Measurements from ENCODE around the gene SERINC2.

Gene SERINC2

DNA sequence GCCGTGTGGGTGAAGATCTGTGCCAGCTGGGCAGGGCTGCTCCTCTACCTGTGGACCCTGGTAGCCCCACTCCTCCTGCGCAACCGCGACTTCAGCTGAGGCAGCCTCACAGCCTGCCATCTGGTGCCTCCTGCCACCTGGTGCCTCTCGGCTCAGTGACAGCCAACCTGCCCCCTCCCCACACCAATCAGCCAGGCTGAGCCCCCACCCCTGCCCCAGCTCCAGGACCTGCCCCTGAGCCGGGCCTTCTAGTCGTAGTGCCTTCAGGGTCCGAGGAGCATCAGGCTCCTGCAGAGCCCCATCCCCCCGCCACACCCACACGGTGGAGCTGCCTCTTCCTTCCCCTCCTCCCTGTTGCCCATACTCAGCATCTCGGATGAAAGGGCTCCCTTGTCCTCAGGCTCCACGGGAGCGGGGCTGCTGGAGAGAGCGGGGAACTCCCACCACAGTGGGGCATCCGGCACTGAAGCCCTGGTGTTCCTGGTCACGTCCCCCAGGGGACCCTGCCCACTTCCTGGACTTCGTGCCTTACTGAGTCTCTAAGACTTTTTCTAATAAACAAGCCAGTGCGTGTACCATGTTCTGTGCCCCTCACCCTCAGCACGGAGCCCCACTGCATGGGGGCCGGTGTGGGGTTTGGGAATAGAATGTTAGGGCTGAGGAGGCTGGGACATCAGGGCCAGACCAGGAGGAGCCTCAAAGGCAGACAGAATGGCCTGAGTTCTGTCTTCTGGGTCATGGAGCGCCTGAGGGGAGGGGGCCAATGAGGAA is 21.3 kb downstream of the SERINC2 start:
- peak; percentile 10 for DNase-seq (ENCODE audit: low spot score)

DNA sequence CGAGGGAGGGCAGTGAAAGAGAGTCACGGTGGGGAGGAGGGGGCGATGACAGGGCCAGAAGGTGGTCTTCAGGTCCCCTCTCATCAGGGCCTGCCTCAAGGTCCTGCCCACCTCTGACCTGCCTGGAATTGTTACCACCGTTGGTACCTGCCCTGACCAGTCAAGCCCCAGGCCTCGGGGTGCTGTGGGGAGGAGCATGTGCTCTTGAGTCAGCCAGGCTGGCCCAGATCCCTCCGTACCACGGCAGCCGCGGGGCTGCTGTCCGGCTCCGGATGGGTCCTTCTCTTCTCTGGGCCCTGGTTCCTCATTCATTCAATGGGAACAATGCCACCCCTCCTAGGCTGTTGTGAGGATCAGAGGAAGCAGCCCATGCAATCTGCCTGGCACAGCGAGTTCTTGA is 22.0 kb downstream of the SERINC2 start:
- DNase-seq (ENCODE audit: low spot score) = no peak

DNA sequence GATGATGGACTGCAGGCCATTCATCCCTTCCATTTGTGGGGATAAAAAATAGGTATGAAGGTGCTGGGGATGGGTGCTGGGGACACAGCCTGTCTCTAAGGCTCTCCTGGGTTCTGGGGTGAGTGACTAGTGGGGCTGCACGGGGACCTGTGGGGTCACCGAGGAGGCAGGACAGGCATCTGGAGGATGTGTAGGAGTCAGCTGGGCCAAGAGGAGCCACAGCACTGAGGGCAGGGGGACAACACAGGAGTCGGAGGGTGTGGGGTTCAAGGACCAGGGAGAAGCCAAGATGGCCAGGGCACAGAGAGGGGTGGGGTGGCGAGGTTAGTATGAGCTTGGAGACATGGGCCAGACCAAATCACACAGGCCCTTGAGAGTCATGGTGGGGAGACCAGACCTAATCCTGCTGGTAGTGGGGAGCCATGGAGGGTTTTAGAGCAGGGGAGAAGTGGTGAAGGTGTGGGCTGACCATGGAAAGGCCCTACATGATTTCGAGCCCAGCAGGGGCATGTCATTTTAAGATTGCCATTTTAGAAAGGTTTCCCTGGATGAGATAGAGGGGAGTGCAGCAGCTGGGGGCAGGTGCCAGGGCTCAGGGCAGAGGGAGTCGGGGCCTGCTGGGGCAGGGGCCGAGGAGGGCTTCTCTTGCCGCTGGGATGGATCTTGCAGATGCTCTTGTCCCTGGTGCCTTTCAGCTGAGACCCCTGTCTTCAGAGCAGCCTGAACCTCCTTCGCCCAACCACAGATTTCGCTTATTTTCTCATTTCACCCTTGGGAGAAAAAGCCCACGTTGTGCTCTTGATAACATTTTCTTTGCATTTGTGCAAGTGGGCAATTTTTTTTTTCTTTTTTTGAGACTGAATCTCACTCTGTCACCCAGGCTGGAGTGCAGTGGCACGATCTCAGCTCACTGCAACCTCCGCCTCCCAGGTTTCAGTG is 22.7 kb downstream of the SERINC2 start:
- DNase-seq (ENCODE audit: low spot score) = no peak

DNA sequence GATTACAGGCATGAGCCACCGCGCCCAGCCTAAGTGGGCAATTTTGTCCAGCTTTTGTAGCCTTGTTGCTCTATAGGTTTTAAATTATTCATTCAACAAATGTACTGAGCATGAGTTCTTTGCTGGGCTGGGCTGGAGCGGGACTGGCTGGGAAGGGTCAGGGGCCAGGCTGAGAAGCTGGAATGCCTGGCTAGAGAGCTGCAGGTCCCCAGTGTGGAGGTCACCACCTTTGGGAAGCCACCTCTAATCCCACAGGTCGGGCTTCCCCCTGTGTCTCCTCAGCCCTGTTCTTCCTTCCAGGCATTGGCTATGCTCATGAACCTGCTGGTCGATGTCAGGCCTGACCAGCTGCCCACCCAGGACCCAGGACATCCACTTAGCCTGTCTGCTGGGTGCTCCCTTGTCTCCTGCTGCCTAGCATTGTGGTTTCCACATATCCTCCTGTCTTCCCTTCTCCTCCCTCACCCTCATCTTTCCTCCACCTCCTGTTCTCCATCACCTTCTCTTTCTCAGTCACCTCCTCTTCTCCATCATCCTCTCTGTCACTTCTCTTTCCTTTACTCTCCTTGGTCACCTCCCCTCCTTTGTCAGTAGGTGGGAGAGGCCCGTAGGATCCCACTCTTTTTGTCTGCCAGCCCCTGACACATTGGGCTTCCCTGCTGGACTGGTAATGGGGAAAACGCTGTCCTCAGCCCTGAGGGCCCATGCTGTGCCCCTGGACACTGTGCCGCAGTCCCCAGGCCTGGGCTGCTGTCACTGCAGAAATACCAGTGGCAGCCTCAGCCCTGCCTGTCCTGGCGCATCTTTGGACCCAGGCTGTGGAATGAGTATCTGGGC is 23.8 kb downstream of the SERINC2 start:
- no peak for DNase-seq (ENCODE audit: low spot score)

DNA sequence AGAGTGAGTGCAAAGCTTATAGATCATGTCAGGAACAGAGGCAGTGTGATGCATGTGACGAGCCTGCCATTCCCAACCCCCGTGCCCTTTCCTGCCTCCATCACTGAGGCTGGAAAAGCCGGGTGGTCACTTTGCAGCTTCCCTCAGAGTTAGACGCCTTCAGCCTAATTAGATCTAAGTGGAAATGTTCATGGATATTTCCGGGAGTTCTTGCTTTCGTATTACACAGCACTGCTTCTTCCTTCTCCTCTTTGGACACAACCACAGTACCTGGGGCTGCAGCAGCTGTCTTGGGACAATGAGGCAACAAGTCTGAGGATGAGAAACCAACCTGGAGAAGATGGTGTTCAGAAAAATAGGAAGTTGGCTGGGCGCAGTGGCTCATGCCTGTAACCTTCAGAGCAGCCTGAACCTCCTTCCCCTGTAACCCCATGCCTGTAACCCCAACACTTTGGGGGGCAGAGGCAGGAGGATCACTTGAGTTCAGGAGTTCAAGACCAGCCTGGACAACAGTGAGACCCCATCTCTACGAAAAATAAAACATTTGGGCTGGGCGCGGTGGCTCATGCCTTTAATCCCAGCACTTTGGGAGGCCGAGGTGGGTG is 24.5 kb downstream of the SERINC2 start:
- no peak for DNase-seq (ENCODE audit: low spot score)

DNA sequence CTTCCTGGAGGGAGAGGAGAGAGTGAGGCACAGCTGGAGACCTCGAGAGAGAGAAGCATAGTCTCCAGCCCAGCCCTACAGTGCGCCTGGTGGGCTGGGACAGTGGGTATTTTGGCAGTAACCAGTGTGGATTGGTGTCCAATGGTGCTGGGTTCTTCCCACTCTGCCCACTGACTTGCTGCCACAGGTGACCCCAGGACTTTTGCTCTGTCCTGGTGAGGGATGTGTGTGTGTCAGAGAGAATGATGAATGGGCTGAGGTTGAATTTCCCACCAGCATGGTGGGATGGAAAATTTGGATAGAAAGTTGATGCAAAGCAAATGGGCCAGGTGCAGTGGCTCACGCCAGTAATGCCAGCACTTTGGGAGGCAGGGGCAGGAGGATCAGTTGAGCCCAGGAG is 26.3 kb downstream of the SERINC2 start:
- no peak for DNase-seq (ENCODE audit: low spot score)

DNA sequence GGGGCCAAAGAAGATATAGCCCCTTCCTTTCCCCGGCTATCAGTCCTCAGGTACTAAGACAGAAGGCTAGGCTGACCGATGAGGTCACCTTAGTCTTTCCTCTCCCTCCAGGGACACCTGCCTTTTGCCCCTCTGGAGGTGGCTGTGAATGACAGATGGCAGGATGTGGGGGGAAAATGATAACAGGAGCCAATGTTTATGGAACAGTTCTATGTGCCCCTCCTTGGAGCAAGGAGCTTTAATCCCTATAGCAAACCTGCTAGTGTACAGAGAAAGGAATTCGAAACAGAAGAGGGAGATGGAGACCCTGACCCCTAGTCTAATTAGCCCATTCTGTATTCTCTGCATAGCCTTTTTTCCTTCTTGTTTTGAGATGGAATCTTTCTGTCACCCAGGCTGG is 28.1 kb downstream of the SERINC2 start:
- DNase-seq (ENCODE audit: low spot score) = no peak

DNA sequence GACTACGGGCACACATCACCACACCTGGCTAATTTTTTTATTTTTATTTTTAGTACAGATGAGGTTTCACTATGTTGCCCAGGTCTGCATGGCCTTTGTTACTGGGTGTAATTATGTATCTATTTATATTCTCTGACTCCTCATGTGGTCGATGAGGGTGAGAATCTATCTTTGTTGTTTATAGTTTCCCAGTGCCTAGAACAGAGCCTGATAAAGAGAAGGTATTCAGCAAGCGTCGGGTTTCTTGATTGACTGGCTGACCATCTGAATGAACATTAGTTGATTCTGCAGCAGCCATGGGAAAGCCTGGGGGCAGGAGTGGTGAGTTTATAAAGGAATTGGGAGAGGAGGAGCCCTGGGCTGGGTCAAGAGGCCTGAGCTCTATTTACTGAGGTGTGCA is 28.5 kb downstream of the SERINC2 start:
- DNase-seq (ENCODE audit: low spot score) = no peak

DNA sequence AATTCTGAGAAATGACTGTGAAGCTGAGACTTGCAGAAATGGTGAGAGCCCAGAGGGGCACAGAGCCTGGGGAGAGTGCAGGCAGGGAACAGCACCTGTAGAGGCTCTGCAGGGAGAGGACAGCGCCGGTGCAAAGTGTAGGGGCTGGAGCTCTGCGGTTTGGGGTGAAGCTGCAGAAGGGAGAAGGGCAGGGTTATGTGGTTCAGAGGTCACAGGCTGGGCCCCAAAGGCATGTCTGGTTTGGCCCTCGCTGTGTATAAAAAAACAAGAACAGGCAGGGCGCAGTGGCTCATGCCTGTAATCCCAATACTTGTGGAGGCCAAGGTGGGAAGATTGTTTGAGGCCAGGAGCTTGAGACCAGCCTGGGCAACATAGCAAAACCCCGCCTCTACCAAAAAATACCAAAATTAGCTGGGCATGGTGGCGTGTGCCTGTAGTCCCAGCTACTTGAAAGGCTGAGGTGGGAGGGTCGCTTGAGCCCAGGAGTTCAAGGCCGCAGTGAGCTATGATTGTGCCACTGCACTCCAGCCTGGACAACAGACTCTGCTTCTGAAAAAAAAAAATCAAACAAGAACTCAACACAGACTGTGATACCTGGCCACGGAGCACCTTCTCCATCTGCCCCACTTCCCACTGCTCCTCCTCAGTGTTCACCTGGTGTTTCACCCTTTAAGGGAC is 29.1 kb downstream of the SERINC2 start:
- DNase-seq (ENCODE audit: low spot score) = no peak

DNA sequence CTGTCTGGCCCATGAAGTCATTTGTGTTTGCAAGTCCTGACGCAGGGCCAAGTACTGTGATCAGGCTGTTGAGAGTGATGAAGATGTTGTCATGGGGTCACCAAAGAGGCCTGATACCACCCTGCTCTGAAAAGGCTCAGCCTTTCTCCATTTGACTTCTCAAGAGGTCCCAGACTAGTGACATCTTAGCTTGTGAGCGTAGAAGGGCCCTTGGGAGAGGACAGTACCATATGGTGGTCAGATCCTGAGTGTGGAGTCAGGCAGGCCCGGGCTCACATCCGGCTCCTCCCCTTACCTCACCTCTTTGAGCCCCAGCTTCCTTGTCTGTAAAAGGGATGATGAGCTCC is 29.6 kb downstream of the SERINC2 start:
- no peak for DNase-seq (ENCODE audit: low spot score)

DNA sequence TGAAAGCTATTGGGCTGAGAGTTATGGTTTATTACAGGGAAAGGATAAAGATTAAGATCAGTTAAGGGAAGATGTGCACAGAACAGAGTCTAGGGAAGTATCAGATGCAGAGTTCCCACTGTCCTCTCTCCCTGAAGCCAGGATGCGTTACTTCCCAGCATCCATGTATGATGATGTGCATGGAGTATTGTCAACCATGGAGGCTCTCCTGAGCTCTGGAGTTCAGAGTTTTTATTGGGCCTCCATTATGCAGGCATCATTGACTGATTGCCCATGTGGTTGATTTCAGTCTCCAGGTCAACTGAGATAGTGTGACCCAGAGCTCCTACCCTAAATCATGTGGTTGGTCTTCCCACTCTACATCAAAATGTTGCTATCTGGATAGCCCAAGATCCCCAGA is 30.7 kb downstream of the SERINC2 start:
- no peak for DNase-seq (ENCODE audit: low spot score)

DNA sequence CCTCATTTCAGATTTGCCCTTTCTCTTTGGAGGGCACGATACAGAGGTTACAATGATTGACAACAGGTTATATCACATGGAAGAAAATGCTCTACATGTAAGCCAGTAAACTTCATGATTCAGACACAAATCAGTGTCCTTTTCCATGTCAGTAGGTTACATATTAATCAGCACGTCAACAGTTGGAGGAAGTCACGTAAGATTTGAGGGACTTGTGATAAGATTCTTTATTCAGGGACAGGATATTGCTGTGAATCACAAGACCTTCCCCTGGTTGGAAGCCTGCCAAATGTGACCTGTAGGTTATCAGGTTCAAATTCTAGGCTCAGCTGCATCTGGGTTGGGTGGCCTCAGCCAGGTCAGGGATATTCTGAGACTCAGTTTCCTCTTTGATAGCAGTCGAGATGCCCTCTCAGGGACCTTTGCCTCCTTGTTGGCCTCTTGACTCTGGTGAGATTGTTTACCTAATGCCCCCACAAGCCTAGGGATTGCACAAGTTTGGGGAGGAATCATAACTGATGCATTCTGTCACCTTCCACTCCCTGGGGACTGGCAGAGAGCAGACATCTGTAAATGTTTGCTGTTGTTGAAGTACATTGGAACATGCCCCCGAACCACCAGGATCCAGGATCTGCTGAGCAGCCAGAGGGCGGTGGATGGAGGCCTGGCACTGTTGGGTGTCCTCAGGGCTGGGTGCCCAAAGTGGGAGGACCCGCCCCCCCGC is 31.9 kb downstream of the SERINC2 start:
- no peak for DNase-seq (ENCODE audit: low spot score)

DNA sequence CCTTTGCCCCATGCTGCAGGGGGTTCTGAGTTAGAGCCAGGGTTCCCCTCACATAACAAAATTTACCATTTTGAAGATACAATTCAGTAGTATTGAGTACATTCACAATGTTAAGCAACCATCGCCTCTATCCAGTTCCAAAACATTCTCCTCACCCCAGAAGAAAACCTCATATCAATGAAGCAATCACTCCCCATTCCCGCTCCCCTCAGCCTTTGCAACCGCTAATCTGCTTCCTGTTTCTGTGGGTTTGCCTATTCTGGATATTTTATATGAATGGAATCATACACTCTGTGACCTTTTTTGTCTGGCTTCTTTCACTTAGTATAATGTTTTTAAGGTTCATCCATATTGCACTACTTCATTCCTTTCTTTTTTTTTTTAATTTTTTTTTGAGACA is 32.9 kb downstream of the SERINC2 start:
- DNase-seq (ENCODE audit: low spot score) = no peak

DNA sequence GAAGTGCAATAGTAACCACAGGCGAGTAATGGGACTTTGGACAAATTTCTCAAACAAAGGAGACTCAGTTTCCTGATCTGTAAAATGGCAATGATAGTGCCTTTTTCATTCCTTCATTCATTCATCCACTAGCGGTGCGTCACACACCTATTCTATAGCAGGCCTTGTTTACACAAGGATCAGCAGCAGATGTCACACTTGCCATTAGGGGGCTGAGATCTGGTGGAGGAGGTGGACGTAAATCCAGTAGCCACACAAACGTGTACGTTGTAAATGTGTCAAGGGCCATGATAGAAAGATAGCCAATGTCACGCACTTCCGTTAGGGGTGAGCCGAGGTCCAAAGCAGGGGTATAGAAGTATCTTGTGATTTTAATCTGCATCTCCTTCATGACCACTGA is 34.2 kb downstream of the SERINC2 start:
- DNase-seq (ENCODE audit: low spot score) = no peak

DNA sequence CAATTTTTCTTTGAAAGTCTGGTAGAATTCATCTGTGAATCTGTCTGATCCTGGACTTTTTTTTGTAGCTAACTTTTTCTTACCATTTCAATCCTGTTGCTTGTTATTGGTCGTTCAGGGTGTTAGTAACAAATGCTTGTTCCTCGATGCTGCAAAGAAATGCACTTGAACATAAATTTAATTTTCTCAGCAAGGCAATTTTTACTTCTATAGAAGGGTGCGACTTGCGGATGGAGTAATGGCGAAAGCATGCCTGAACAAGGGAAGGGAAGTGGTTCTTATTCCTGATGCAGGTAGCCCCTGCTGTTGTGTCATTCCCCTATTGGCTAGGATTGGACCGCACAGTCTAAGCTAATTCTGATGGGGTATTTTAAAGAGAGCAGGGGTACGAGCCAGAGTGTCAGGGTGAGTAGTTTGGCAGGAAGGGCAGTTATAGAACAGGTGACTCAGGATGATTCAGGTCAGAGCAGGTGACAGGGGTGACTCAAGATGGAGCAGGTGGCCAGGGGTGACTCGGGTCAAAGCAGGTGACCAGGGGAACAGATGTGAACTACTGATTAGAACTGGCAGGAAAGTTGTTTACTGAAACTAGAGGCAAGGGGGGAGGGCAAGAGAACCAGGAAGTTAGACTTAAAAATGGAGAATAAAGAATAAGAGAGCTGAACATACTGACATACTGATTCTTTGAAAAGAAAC is 40.5 kb downstream of the SERINC2 start:
- DNase-seq (ENCODE audit: low spot score) = no peak

DNA sequence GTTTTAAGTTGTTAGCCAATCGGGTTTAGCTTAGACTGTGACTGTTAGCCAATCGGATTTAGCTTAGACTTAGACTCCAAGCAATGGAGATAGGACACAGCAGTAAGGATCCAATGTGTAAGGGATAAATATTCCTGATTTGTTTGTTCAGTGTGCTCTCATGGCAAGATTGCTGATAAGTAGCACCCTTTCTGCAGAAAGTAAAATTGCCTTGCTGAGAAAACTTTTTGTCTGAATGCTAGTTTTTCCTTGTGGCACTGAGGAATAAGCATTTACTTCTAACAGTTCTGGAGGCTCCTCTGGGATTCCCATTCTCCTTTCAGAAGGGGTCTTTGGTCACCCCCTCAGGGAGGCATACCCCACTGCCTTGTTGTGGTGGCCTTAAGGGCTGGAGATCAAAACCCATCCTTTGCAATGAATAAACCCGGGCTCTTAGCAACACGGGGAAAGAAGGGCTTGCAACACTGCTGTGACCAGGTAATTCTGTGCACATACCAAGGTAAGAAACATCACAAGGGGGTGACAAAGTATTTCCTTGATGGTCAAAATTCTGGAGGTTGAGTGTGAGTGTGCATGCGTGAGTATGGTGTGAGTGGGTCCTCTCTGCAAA is 45.4 kb downstream of the SERINC2 start:
- DNase-seq (ENCODE audit: low spot score) = no peak

DNA sequence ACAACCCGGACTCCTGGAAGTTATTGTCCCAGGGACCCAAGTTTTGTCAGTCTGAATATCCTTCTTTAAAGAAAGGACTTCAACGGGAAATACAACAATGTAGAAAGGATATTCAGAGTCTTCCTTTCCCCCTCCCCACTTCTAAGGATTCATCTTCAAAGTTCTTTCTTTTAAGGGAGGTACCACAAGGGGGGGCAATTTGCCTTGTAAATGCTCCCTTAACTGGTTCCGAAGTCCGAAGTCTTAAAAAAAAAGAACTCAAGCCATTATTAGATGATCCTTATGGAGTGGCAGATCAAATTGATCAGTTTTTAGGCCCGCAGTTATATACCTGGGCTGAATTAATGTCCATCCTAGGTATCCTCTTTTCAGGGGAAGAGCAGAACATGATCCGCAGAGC is 47.0 kb downstream of the SERINC2 start:
- DNase-seq (ENCODE audit: low spot score) = no peak

DNA sequence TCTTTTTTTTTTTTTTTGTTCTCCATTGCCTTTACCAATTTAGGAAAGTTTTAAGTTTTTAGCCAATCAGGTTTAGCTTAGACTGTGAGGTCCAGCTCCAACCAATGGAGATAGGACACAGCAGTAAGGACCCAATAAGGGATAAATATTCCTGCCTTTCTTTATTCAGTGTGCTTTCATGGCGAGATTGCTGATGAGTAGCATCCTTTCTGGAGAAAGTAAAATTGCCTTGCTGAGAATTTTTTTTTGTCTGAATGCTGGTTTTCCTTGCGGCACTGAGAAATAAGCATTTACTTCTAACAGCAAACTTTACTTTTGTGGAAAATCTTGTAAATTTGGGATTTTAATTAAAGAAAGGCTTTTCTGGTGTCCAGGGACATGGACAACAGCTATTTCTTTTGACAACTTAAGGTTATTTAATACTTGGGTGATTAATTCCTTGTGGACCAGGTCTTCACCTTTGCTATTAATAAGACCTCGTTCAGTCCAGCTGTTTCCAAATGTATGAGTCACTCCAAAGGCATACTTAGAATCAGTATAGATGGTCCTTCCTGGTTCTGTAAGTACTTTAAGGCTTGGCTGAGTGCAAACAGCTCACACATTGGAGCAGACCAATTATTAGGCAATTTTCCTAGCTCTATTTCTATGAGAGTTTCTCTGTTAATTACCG is 54.1 kb downstream of the SERINC2 start:
- DNase-seq (ENCODE audit: low spot score) = no peak

DNA sequence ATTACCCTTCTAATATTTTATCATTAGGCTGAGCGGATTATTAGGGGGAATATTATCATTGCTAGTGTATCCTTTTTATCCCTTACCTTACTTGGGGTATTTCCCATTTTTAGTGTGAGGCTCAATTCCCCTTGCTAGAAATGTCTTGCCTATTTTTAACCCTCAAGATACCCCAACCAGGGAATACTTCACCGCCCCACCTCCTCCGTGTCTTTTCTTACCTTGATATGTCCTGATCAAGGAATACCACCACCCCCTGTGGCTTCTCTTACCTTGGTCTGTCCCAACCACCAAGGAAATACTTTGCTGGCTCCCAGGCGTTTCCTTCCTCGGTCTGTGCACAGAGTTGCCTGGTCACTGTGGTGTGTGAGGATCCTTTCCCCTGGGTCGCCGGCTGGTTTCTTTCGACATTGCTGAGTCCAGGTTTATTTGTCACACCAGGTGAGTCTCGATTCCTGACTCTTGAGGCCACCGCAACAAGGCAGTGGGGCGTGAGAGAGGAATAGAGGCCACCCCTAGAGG is 57.8 kb downstream of the SERINC2 start:
- no peak for DNase-seq (ENCODE audit: low spot score)

Measured in AG20443 (cell line).